IMR-90 (cell line): Measurements from ENCODE around the gene ACSL1. TPM values are rescaled to one million over a fixed set of nuclear protein-coding genes. Genes with fewer than 3 reads are reported as not detected.

Experiments used
- ATAC-seq: fragments of 200-7000 bp; cut with Tn5 transposase; 2 replicates; pipeline ENCODE4 v1.9.1; 2020; ENCODE audit warnings: low read depth, mild to moderate bottlenecking, moderate library complexity
- BruUV-seq: library from RNA; stranded (reverse); fragments of 400-500 nt; replicated peaks from 2 replicates; lab custom pipeline; 2021; lab: Mats Ljungman, UMichigan
- CTCF ChIA-PET: fragments of 300-600 bp; formaldehyde crosslinking; extraction: SDS; loops from one replicate; lab custom pipeline; 2021; ENCODE audit warnings: antibody characterized with exemption; lab: Yijun Ruan, JAX
- POLR2A ChIA-PET: fragments of 300-600 bp; sonication (Branson Sonifier 250); formaldehyde crosslinking; loops from one replicate; lab custom pipeline; 2022; ENCODE audit warnings: antibody characterized with exemption; ENCODE audit not compliant: unreplicated experiment; lab: Charles Lee
- DNase-seq: peaks from one replicate; pipeline ENCODE4 v3.0.0; 2013
- H2AFZ ChIP-seq: replicated peaks from 2 replicates; pipeline ENCODE3; 2013; ENCODE audit warnings: low read length, mild to moderate bottlenecking; ENCODE audit not compliant: poor library complexity
- H2AK5ac ChIP-seq: 2 replicates; pipeline ENCODE4 v1.6.1; 2013; ENCODE audit warnings: low read depth, low read length, inconsistent platforms
- H2AK9ac ChIP-seq: replicated peaks from 2 replicates; pipeline ENCODE3; 2013; ENCODE audit warnings: mild to moderate bottlenecking, low read depth, low read length, moderate library complexity; ENCODE audit not compliant: poor library complexity
- H2BK120ac ChIP-seq: 2 replicates; pipeline ENCODE4 v1.6.1; 2013; ENCODE audit warnings: low read depth, low read length, inconsistent platforms
- H2BK15ac ChIP-seq: 3 replicates; pipeline ENCODE4 v1.6.1; 2013; ENCODE audit warnings: low read depth, low read length, inconsistent platforms
- H2BK20ac ChIP-seq: 2 replicates; pipeline ENCODE4 v1.6.1; 2013; ENCODE audit warnings: low read depth, mild to moderate bottlenecking, inconsistent platforms, low read length, moderate library complexity
- H2BK5ac ChIP-seq: 2 replicates; pipeline ENCODE4 v1.6.1; 2013; ENCODE audit warnings: mild to moderate bottlenecking, low read depth, low read length, inconsistent platforms; ENCODE audit not compliant: poor library complexity, severe bottlenecking
- H3K14ac ChIP-seq: replicated peaks from 2 replicates; pipeline ENCODE4 v1.6.1; 2013; ENCODE audit warnings: low read depth, low read length, inconsistent platforms
- H3K18ac ChIP-seq: 2 replicates; pipeline ENCODE4 v1.6.1; 2013; ENCODE audit warnings: low read depth, low read length, control low read depth
- H3K23ac ChIP-seq: 2 replicates; pipeline ENCODE4 v1.6.1; 2013; ENCODE audit warnings: low read depth, low read length, inconsistent platforms
- H3K27ac ChIP-seq: 2 replicates; pipeline ENCODE4 v1.5.1; 2013; ENCODE audit warnings: mild to moderate bottlenecking, control low read depth, low read length; ENCODE audit not compliant: insufficient read depth
- H3K27me3 ChIP-seq: 2 replicates; pipeline ENCODE4 v1.6.1; 2013; ENCODE audit warnings: low read length; ENCODE audit not compliant: control insufficient read depth, insufficient read depth
- H3K36me3 ChIP-seq: 2 replicates; pipeline ENCODE4 v1.6.1; 2013; ENCODE audit warnings: low read length, mixed read lengths; ENCODE audit not compliant: control insufficient read depth, insufficient read depth
- H3K4ac ChIP-seq: 2 replicates; pipeline ENCODE4 v1.6.1; 2013; ENCODE audit warnings: low read depth, low read length, inconsistent platforms
- H3K4me1 ChIP-seq: 2 replicates; pipeline ENCODE4 v1.6.1; 2013; ENCODE audit warnings: low read length, mixed read lengths; ENCODE audit not compliant: control insufficient read depth, insufficient read depth
- H3K4me2 ChIP-seq: 2 replicates; pipeline ENCODE4 v1.6.1; 2013; ENCODE audit warnings: low read depth, mild to moderate bottlenecking, control low read depth, low read length, moderate library complexity
- H3K4me3 ChIP-seq: 2 replicates; pipeline ENCODE4 v1.5.1; 2013; ENCODE audit warnings: low read depth, mild to moderate bottlenecking, control low read depth, low read length, moderate library complexity; ENCODE audit not compliant: insufficient read depth
- H3K56ac ChIP-seq: 2 replicates; pipeline ENCODE4 v1.6.1; 2013; ENCODE audit warnings: low read length, inconsistent platforms; ENCODE audit not compliant: insufficient read depth; ENCODE audit errors: extremely low read depth
- H3K79me1 ChIP-seq, 2 experiments: 2 replicates each; pipeline ENCODE4 v1.6.1; 2013; ENCODE audit warnings: low read length in 2 of 2, inconsistent platforms in 1 of 2, low read depth in 1 of 2
- H3K9ac ChIP-seq: 2 replicates; pipeline ENCODE4 v1.6.1; 2013; ENCODE audit warnings: low read depth, low read length, control low read depth
- H3K9me1 ChIP-seq: 2 replicates; pipeline ENCODE4 v1.6.1; 2013; ENCODE audit warnings: low read length, inconsistent platforms; ENCODE audit not compliant: insufficient read depth
- H3K9me3 ChIP-seq: 2 replicates; pipeline ENCODE4 v1.6.1; 2013; ENCODE audit warnings: low read length; ENCODE audit not compliant: control insufficient read depth, insufficient read depth
- H4K20me1 ChIP-seq: 2 replicates; pipeline ENCODE4 v1.6.1; 2013; ENCODE audit warnings: low read length, inconsistent platforms; ENCODE audit not compliant: insufficient read depth
- H4K5ac ChIP-seq: 2 replicates; pipeline ENCODE4 v1.6.1; 2013; ENCODE audit warnings: mild to moderate bottlenecking, low read depth, low read length, control low read depth
- H4K8ac ChIP-seq, 2 experiments: 2 replicates each; pipeline ENCODE4 v1.6.1; 2013; ENCODE audit warnings: low read depth in 2 of 2, low read length in 2 of 2, control low read depth in 1 of 2, inconsistent platforms in 1 of 2
- H4K91ac ChIP-seq: 2 replicates; pipeline ENCODE4 v1.6.1; 2013; ENCODE audit warnings: low read depth, low read length, inconsistent platforms; ENCODE audit not compliant: insufficient read depth
- BHLHE40 ChIP-seq: fragments of 150-350 bp; IDR thresholded peaks from 2 replicates; pipeline ENCODE4 v1.6.1; 2016; ENCODE audit warnings: mild to moderate bottlenecking, low read depth, low read length
- CEBPB ChIP-seq: IDR thresholded peaks from 2 replicates; pipeline ENCODE4 v1.6.1; 2012; ENCODE audit warnings: low read depth, low read length, improper control_type of control experiment
- FOS ChIP-seq: fragments of 150-350 bp; IDR thresholded peaks from 2 replicates; pipeline ENCODE4 v1.6.1; 2016; ENCODE audit warnings: low read depth, low read length
- MAFK ChIP-seq: IDR thresholded peaks from 2 replicates; pipeline ENCODE4 v1.6.1; 2012; ENCODE audit warnings: low read depth, low read length, improper control_type of control experiment
- MAZ ChIP-seq: IDR thresholded peaks from 2 replicates; pipeline ENCODE4 v1.6.1; 2012; ENCODE audit warnings: low read depth, mild to moderate bottlenecking, low read length, improper control_type of control experiment, moderate library complexity, borderline replicate concordance
- NFE2L2 ChIP-seq: fragments of 150-350 bp; IDR thresholded peaks from 2 replicates; pipeline ENCODE4 v1.6.1; 2016; ENCODE audit warnings: low read depth, mild to moderate bottlenecking, low read length
- RAD21 ChIP-seq: IDR thresholded peaks from 2 replicates; pipeline ENCODE4 v1.6.1; 2012; ENCODE audit warnings: low read length, improper control_type of control experiment
- RCOR1 ChIP-seq: IDR thresholded peaks from 2 replicates; pipeline ENCODE4 v1.6.1; 2012; ENCODE audit warnings: mild to moderate bottlenecking, low read length, improper control_type of control experiment; ENCODE audit not compliant: insufficient replicate concordance
- RFX5 ChIP-seq: IDR thresholded peaks from 2 replicates; pipeline ENCODE4 v1.8.0; 2012; ENCODE audit warnings: low read depth, mild to moderate bottlenecking, low read length, moderate library complexity
- WGBS, 2 experiments: methylation state at CpG; one replicate each; pipeline versions ENCODE4 v1.1.5 to v1.1.7; 2013; ENCODE audit warnings: missing lambda C conversion rate in 2 of 2; ENCODE audit not compliant: insufficient read length in 1 of 2; ENCODE audit errors: extremely low coverage in 2 of 2; 5-methylcytosine and 5-hydroxymethylcytosine counted together
- dilution Hi-C: fragments of 300-500 bp; cut with HindIII; formaldehyde crosslinking; loops from one replicate; pipeline ENCODE4 v1.14.3; 2018; ENCODE audit warnings: low sequenced_read_pairs; ENCODE audit not compliant: unreplicated experiment
- in situ Hi-C: fragments of 300-500 bp; cut with MboI; formaldehyde crosslinking; loops from 3 replicates; pipeline ENCODE4 v1.14.3; 2019; ENCODE audit warnings: low sequenced_read_pairs, inconsistent platforms, mixed read lengths
- intact Hi-C: fragments of 100-400 bp; cut with micrococcal nuclease; formaldehyde crosslinking; loops from 2 replicates; pipeline ENCODE4 v1.10.0; 2022
- polyA plus RNA-seq, 3 experiments: library from polyadenylated mRNA; depleted of rRNA; stranded (reverse); fragments of >200 nt; gene quantifications; 2 replicates each; pipeline ENCODE4 v1.2.3, GENCODE V29; 2012; ENCODE audit warnings: low replicate concordance in 1 of 3
- total RNA-seq: library from RNA; depleted of rRNA; stranded (reverse); fragments of >200 nt; gene quantifications from 2 replicates; pipeline ENCODE4 v1.2.3, GENCODE V29; 2012
- TF ChIP-seq, protein P1 (sequence below): fragments of 150-350 bp; IDR thresholded peaks from 2 replicates; pipeline ENCODE4 v1.6.1; 2016; ENCODE audit warnings: low read depth, mild to moderate bottlenecking, low read length, moderate library complexity, borderline replicate concordance
- TF ChIP-seq, protein P2 (sequence below): conservative IDR thresholded peaks from 2 replicates; pipeline ENCODE4 v1.5.1; 2012; ENCODE audit warnings: mild to moderate bottlenecking, low read depth, low read length, improper control_type of control experiment

The ACSL1 gene
- total and polyA plus RNA-seq, 2 of the 4 experiments (the other 2 are of a cell fraction) = 14.4 to 26.0 TPM

DNA sequence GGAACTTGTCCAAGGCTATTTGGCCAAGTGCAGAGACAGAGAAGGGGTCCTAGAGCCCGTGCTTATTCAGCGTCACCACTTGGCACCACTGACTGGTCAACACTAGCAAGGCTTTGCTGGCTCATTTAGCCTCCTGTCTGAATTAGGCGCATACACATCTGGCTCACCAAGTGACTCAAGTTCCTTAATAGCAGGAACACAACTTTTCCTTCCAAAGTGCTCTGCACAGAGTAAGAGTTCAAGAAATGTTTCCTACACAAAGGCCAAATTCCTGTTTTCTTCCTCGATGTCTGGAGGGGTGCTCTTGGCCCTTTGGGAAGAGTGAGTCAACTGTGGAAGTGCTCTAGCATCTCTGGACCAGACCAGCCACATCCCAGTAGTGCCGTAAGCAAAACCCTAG is 65.1 kb downstream of the ACSL1 start:
- no peak for TF ChIP-seq BHLHE40
- TF ChIP-seq CEBPB = no peak
- no peak for TF ChIP-seq MAFK
- TF ChIP-seq RFX5 = no peak
- no peak for TF ChIP-seq RAD21
- TF ChIP-seq FOS = no peak
- TF ChIP-seq MAZ = no peak
- TF ChIP-seq NFE2L2 = no peak
- TF ChIP-seq, protein P1, sequence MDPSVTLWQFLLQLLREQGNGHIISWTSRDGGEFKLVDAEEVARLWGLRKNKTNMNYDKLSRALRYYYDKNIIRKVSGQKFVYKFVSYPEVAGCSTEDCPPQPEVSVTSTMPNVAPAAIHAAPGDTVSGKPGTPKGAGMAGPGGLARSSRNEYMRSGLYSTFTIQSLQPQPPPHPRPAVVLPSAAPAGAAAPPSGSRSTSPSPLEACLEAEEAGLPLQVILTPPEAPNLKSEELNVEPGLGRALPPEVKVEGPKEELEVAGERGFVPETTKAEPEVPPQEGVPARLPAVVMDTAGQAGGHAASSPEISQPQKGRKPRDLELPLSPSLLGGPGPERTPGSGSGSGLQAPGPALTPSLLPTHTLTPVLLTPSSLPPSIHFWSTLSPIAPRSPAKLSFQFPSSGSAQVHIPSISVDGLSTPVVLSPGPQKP = no peak
- TF ChIP-seq RCOR1 = no peak
- TF ChIP-seq, protein P2, sequence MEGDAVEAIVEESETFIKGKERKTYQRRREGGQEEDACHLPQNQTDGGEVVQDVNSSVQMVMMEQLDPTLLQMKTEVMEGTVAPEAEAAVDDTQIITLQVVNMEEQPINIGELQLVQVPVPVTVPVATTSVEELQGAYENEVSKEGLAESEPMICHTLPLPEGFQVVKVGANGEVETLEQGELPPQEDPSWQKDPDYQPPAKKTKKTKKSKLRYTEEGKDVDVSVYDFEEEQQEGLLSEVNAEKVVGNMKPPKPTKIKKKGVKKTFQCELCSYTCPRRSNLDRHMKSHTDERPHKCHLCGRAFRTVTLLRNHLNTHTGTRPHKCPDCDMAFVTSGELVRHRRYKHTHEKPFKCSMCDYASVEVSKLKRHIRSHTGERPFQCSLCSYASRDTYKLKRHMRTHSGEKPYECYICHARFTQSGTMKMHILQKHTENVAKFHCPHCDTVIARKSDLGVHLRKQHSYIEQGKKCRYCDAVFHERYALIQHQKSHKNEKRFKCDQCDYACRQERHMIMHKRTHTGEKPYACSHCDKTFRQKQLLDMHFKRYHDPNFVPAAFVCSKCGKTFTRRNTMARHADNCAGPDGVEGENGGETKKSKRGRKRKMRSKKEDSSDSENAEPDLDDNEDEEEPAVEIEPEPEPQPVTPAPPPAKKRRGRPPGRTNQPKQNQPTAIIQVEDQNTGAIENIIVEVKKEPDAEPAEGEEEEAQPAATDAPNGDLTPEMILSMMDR = no peak
- Histone ChIP-seq H3K9ac (no peak overlapping the region), H4K8ac (no peak overlapping the region), H3K36me3 (peaks cover 12% of the 10 kb centered on the region), H3K9me1 (no peaks in the 10 kb centered on the region), H3K4me1 (peaks cover 5% of the 10 kb centered on the region), H3K4me2 (no peak overlapping the region), H3K79me1 (no peaks in the 10 kb centered on the region), H4K20me1 (no peaks in the 10 kb centered on the region), H3K18ac (no peak overlapping the region), H3K4me3 (no peak overlapping the region), H3K56ac (no peak overlapping the region), H2BK15ac (no peak overlapping the region), H3K4ac (no peak overlapping the region), H4K5ac (no peak overlapping the region), H3K9me3 (no peaks in the 10 kb centered on the region), H2BK5ac (no peak overlapping the region), H3K23ac (no peak overlapping the region), H3K27me3 (no peaks in the 10 kb centered on the region), H2AK5ac (no peak overlapping the region), H4K91ac (no peak overlapping the region), H2AFZ (no peak overlapping the region), H3K14ac (no peak overlapping the region), H2BK120ac (no peak overlapping the region), H3K27ac (no peak overlapping the region), H2AK9ac (no peak overlapping the region), H2BK20ac (no peak overlapping the region)
- dilution Hi-C loops (no loop called here), in situ Hi-C loops (no loop called here), intact Hi-C loops (no loop called here)
- ChIA-PET POLR2A (no interaction called here), CTCF (no interaction called here)
- 81% methylated on average over 3 of the region's 5 CpGs; no CpG with 5 or more reads in 1 of the 2 experiments for WGBS, 2 experiments
- no TSS peak for BruUV-seq
- ATAC-seq (no peak), DNase-seq (no peak)
